Prostate gland (tissue), 2 donors: Measurements from ENCODE around the gene ARHGEF16. TPM values are rescaled to one million over a fixed set of nuclear protein-coding genes. Genes with fewer than 3 reads are reported as not detected.

Source experiments
- DNase-seq: peaks from one replicate; pipeline ENCODE4 v3.0.0-alpha.2; 2019; ENCODE audit warnings: low spot score
- H3K27ac ChIP-seq, 2 donors: fragments of 200-600 bp; sonication (generic); 2 replicates each; pipeline ENCODE4 v1.5.1; 2017 to 2019
- H3K27me3 ChIP-seq: fragments of 200-600 bp; sonication (generic); replicated peaks from 2 replicates; pipeline ENCODE4 v1.5.1; 2019; ENCODE audit not compliant: insufficient read depth
- H3K36me3 ChIP-seq, 2 donors: fragments of 200-600 bp; sonication (generic); 1 replicate in 1 of 2; 2 replicates in 1 of 2; pipeline versions ENCODE4 v1.5.1 to v1.8.1; 2017 to 2019
- H3K4me1 ChIP-seq: fragments of 200-600 bp; sonication (generic); replicated peaks from 2 replicates; pipeline ENCODE4 v1.5.1; 2019
- H3K4me3 ChIP-seq, 2 donors: fragments of 200-600 bp; sonication (generic); 2 replicates each; pipeline ENCODE4 v1.5.1; 2017 to 2019
- H3K9me3 ChIP-seq: fragments of 200-600 bp; sonication (generic); 2 replicates; pipeline ENCODE4 v1.5.1; 2017
- CTCF ChIP-seq, 4 experiments: fragments of 200-600 bp in 2 of 4; fragments of 450-650 bp in 2 of 4; sonication (generic) in 2 of 4; IDR thresholded peaks; 1 replicate in 3 of 4; 2 replicates in 1 of 4; pipeline ENCODE4 v1.5.1; 2016 to 2019; ENCODE audit warnings: antibody characterized with exemption in 4 of 4, mild to moderate bottlenecking in 2 of 4, moderate library complexity in 2 of 4
- POLR2A ChIP-seq: fragments of 450-650 bp; IDR thresholded peaks from one replicate; pipeline ENCODE4 v1.6.1; 2016; ENCODE audit warnings: antibody characterized with exemption, mild to moderate bottlenecking
- POLR2AphosphoS5 ChIP-seq: sonication (generic); formaldehyde crosslinking; IDR thresholded peaks from one replicate; pipeline ENCODE4 v1.6.1; 2017; ENCODE audit warnings: antibody characterized with exemption
- WGBS: methylation state at CpG from one replicate; pipeline ENCODE4 v1.1.5; 2018; 5-methylcytosine and 5-hydroxymethylcytosine counted together
- intact Hi-C: fragments of 100-400 bp; cut with DNase I; formaldehyde crosslinking; loops from one replicate; pipeline ENCODE4 v1.14.2; 2022
- total RNA-seq, 2 donors: library from RNA; depleted of rRNA; stranded (reverse); fragments of >200 nt; gene quantifications; one replicate each; pipeline ENCODE4 v1.1.0, GENCODE V29; 2016

Gene ARHGEF16
- total RNA-seq, 2 donors from 2014 or later, result 25.2 to 25.4 TPM

GRCh38 chr1:3510956-3511250 is 56.4 kb downstream of the ARHGEF16 start:
- 92% methylated on average over 12 of the region's 12 CpGs for WGBS
- TF ChIP-seq CTCF (IDR thresholded peaks at IDR 0.05) (no peak), POLR2A (no peak), POLR2AphosphoS5 (no peak)
- Histone ChIP-seq H3K27me3 (no peaks in the 10 kb centered on the region), H3K36me3 (no peaks in the 10 kb centered on the region), H3K9me3 (no peaks in the 10 kb centered on the region), H3K4me3 (no peak overlapping the region), H3K27ac (no peak overlapping the region), H3K4me1 (no peaks in the 10 kb centered on the region)
- intact Hi-C loops, result no loop called here
- DNase-seq, result no peak

GRCh38 chr1:3511306-3511705 is 56.8 kb downstream of the ARHGEF16 start:
- TF ChIP-seq POLR2AphosphoS5, result no peak
- TF ChIP-seq CTCF (IDR thresholded peaks at IDR 0.05), result no peak
- TF ChIP-seq POLR2A, result no peak
- H3K27me3 ChIP-seq, result no peaks in the 10 kb centered on the region
- no peaks in the 10 kb centered on the region for H3K36me3 ChIP-seq
- H3K9me3 ChIP-seq, result no peaks in the 10 kb centered on the region
- intact Hi-C loops, result no loop called here
- no peak overlapping the region for H3K4me3 ChIP-seq
- WGBS, result 92% methylated on average over 16 of the region's 16 CpGs
- H3K4me1 ChIP-seq, result no peaks in the 10 kb centered on the region
- H3K27ac ChIP-seq, result no peak overlapping the region
- DNase-seq, result no peak

GRCh38 chr1:3511856-3512255 is 57.4 kb downstream of the ARHGEF16 start:
- no peak for DNase-seq
- no peak for TF ChIP-seq POLR2AphosphoS5
- TF ChIP-seq CTCF (IDR thresholded peaks at IDR 0.05), result no peak
- no peak for TF ChIP-seq POLR2A
- H3K27ac ChIP-seq, result no peak overlapping the region
- H3K9me3 ChIP-seq, result no peaks in the 10 kb centered on the region
- WGBS, result 96% methylated on average over 15 of the region's 15 CpGs
- H3K36me3 ChIP-seq, result no peaks in the 10 kb centered on the region
- H3K27me3 ChIP-seq, result no peaks in the 10 kb centered on the region
- intact Hi-C loops, result no loop called here
- no peak overlapping the region for H3K4me3 ChIP-seq
- no peaks in the 10 kb centered on the region for H3K4me1 ChIP-seq

GRCh38 chr1:3514404-3514803 is 59.9 kb downstream of the ARHGEF16 start:
- 90% methylated on average over 17 of the region's 17 CpGs for WGBS
- Histone ChIP-seq H3K9me3 (no peaks in the 10 kb centered on the region), H3K27me3 (no peaks in the 10 kb centered on the region), H3K4me1 (no peaks in the 10 kb centered on the region), H3K27ac (no peak overlapping the region), H3K36me3 (no peaks in the 10 kb centered on the region), H3K4me3 (no peak overlapping the region)
- DNase-seq, result no peak
- TF ChIP-seq POLR2A, result no peak
- TF ChIP-seq POLR2AphosphoS5, result no peak
- no peak for TF ChIP-seq CTCF (IDR thresholded peaks at IDR 0.05)
- intact Hi-C loops, result no loop called here

GRCh38 chr1:3515272-3515671 is 60.8 kb downstream of the ARHGEF16 start:
- no peak for DNase-seq
- Histone ChIP-seq H3K4me3 (no peak overlapping the region), H3K9me3 (no peaks in the 10 kb centered on the region), H3K4me1 (no peaks in the 10 kb centered on the region), H3K36me3 (no peaks in the 10 kb centered on the region), H3K27ac (no peak overlapping the region), H3K27me3 (no peaks in the 10 kb centered on the region)
- intact Hi-C loops, result no loop called here
- TF ChIP-seq POLR2AphosphoS5 (no peak), POLR2A (no peak), CTCF (IDR thresholded peaks at IDR 0.05) (no peak)
- WGBS, result 91% methylated on average over 12 of the region's 12 CpGs
